H1 (cell line): ENCODE data around the gene ERGIC2. TPM values are rescaled to one million over a fixed set of nuclear protein-coding genes. Genes with fewer than 3 reads are reported as not detected.

Experiments used
- CTCF ChIA-PET: fragments of 300-600 bp; sonication (Branson Sonifier 250); formaldehyde crosslinking; loops from one replicate; lab custom pipeline; 2021; ENCODE audit not compliant: partially characterized antibody; lab: Charles Lee
- POLR2A ChIA-PET: fragments of 300-600 bp; sonication (Branson Sonifier 250); formaldehyde crosslinking; loops from one replicate; lab custom pipeline; 2021; ENCODE audit warnings: inconsistent platforms; ENCODE audit not compliant: partially characterized antibody; lab: Charles Lee
- DNase-seq, 2 experiments: peaks; one replicate each; pipeline versions ENCODE4 v3.0.0 to v3.0.0-alpha.2; 2010 to 2022; ENCODE audit warnings: low spot score in 2 of 2, low read depth in 1 of 2, mixed read lengths in 1 of 2
- FAIRE-seq: peaks from 2 replicates; lab custom pipeline; 2011; peaks lifted over from hg19 to GRCh38; lab: Jason Lieb, UNC
- H2AFZ ChIP-seq: 2 replicates; pipeline ENCODE4 v1.8.1; 2012; ENCODE audit warnings: low read length, inconsistent platforms
- H2AK5ac ChIP-seq: 2 replicates; pipeline ENCODE4 v1.6.1; 2013; ENCODE audit warnings: low read depth, low read length
- H2BK120ac ChIP-seq: replicated peaks from 2 replicates; pipeline ENCODE3; 2013; ENCODE audit warnings: low read depth, low read length, inconsistent platforms
- H2BK12ac ChIP-seq: 2 replicates; pipeline ENCODE4 v1.6.1; 2013; ENCODE audit warnings: low read depth, low read length
- H2BK15ac ChIP-seq: 2 replicates; pipeline ENCODE4 v1.6.1; 2013; ENCODE audit warnings: low read length
- H2BK20ac ChIP-seq: 2 replicates; pipeline ENCODE4 v1.6.1; 2013; ENCODE audit warnings: low read length
- H2BK5ac ChIP-seq: 2 replicates; pipeline ENCODE4 v1.6.1; 2013; ENCODE audit warnings: low read depth, low read length
- H3K14ac ChIP-seq: 2 replicates; pipeline ENCODE4 v1.6.1; 2013; ENCODE audit warnings: inconsistent platforms; ENCODE audit not compliant: insufficient read length
- H3K18ac ChIP-seq: 2 replicates; pipeline ENCODE4 v1.6.1; 2013; ENCODE audit warnings: low read length; ENCODE audit errors: extremely low read depth
- H3K23ac ChIP-seq: 2 replicates; pipeline ENCODE4 v1.6.1; 2013; ENCODE audit warnings: inconsistent platforms; ENCODE audit not compliant: insufficient read length
- H3K23me2 ChIP-seq: 2 replicates; pipeline ENCODE4 v1.6.1; 2013; ENCODE audit warnings: low read depth, low read length
- H3K27ac ChIP-seq: 2 replicates; pipeline ENCODE4 v1.6.1; 2011; ENCODE audit warnings: low read depth, low read length, inconsistent platforms
- H3K27me3 ChIP-seq, 4 experiments: replicated peaks in 1 of 4; 1 replicate in 1 of 4; 2 replicates in 3 of 4; pipeline versions ENCODE4 v1.6.1 to v1.8.1; 2011 to 2013; ENCODE audit warnings: low read length in 3 of 4, mild to moderate bottlenecking in 3 of 4, inconsistent platforms in 2 of 4, mixed read lengths in 2 of 4, moderate library complexity in 1 of 4; ENCODE audit not compliant: control insufficient read depth in 3 of 4, insufficient read depth in 3 of 4; ENCODE audit errors: extremely low read depth in 1 of 4
- H3K36me3 ChIP-seq, 4 experiments: 2 replicates each; pipeline versions ENCODE4 v1.6.1 to v1.8.1; 2011 to 2013; ENCODE audit warnings: mild to moderate bottlenecking in 4 of 4, low read length in 3 of 4, moderate library complexity in 2 of 4, control low read depth in 1 of 4, inconsistent platforms in 1 of 4; ENCODE audit not compliant: insufficient read depth in 4 of 4, control insufficient read depth in 2 of 4
- H3K4ac ChIP-seq: replicated peaks from 2 replicates; pipeline ENCODE3; 2013; ENCODE audit warnings: low read length, low read depth, mixed read lengths, inconsistent platforms; ENCODE audit not compliant: insufficient read length
- H3K4me1 ChIP-seq, 4 experiments: replicated peaks in 1 of 4; 1 replicate in 1 of 4; 2 replicates in 3 of 4; pipeline versions ENCODE4 v1.6.1 to v1.8.1; 2011 to 2013; ENCODE audit warnings: low read length in 3 of 4, inconsistent platforms in 2 of 4, mixed read lengths in 1 of 4; ENCODE audit not compliant: insufficient read depth in 4 of 4, control insufficient read depth in 3 of 4
- H3K4me2 ChIP-seq, 2 experiments: 2 replicates each; pipeline versions ENCODE4 v1.6.1 to v1.8.1; 2011 to 2013; ENCODE audit warnings: low read depth in 2 of 2, low read length in 2 of 2, control low read depth in 1 of 2, inconsistent platforms in 1 of 2, mild to moderate bottlenecking in 1 of 2; ENCODE audit not compliant: insufficient read depth in 1 of 2
- H3K4me3 ChIP-seq, 4 experiments: fragments of 200-600, 300-600 bp in 1 of 4; sonication (generic), shearing (Covaris generic), sonication (Bioruptor Twin) in 1 of 4; 2 replicates each; pipeline versions ENCODE4 v1.5.1 to v1.8.1; 2011 to 2016; ENCODE audit warnings: low read length in 4 of 4, low read depth in 3 of 4, control low read depth in 2 of 4, inconsistent platforms in 2 of 4, mild to moderate bottlenecking in 2 of 4, mixed read lengths in 1 of 4, moderate library complexity in 1 of 4; ENCODE audit not compliant: insufficient read depth in 2 of 4; ENCODE audit errors: extremely low read depth in 1 of 4
- H3K56ac ChIP-seq: replicated peaks from 2 replicates; pipeline ENCODE3; 2013; ENCODE audit warnings: low read depth, mild to moderate bottlenecking, mixed read lengths, low read length, inconsistent platforms; ENCODE audit not compliant: insufficient read length
- H3K79me1 ChIP-seq: 2 replicates; pipeline ENCODE4 v1.6.1; 2013; ENCODE audit warnings: low read depth, low read length, control low read depth
- H3K79me2 ChIP-seq, 2 experiments: 2 replicates each; pipeline versions ENCODE4 v1.6.1 to v1.8.1; 2012 to 2013; ENCODE audit warnings: low read length in 2 of 2, mild to moderate bottlenecking in 2 of 2, inconsistent platforms in 1 of 2; ENCODE audit not compliant: insufficient read depth in 2 of 2, control insufficient read depth in 1 of 2
- H3K9ac ChIP-seq, 4 experiments: replicated peaks in 1 of 4; 1 replicate in 1 of 4; 2 replicates in 3 of 4; pipeline versions ENCODE4 v1.6.1 to v1.8.1; 2011 to 2013; ENCODE audit warnings: low read depth in 3 of 4, low read length in 3 of 4, control low read depth in 2 of 4, mild to moderate bottlenecking in 2 of 4, moderate library complexity in 2 of 4, inconsistent platforms in 1 of 4; ENCODE audit errors: extremely low read depth in 1 of 4
- H3K9me3 ChIP-seq, 2 experiments: 2 replicates each; pipeline versions ENCODE4 v1.6.1 to v1.8.1; 2012 to 2013; ENCODE audit warnings: mild to moderate bottlenecking in 2 of 2, moderate library complexity in 2 of 2, control low read depth in 1 of 2, inconsistent platforms in 1 of 2, low read depth in 1 of 2, low read length in 1 of 2, mixed read lengths in 1 of 2; ENCODE audit not compliant: insufficient read depth in 2 of 2
- H4K20me1 ChIP-seq, 2 experiments: replicated peaks in 1 of 2; 2 replicates each; pipeline versions ENCODE3 to v1.8.1; 2011 to 2013; ENCODE audit warnings: inconsistent platforms in 2 of 2, low read length in 2 of 2, mild to moderate bottlenecking in 1 of 2; ENCODE audit not compliant: insufficient read depth in 2 of 2, control insufficient read depth in 1 of 2
- H4K5ac ChIP-seq: 2 replicates; pipeline ENCODE4 v1.6.1; 2013; ENCODE audit warnings: low read length, low read depth, mixed read lengths, inconsistent platforms; ENCODE audit not compliant: insufficient read length
- H4K8ac ChIP-seq: 2 replicates; pipeline ENCODE4 v1.8.0; 2013; ENCODE audit warnings: mild to moderate bottlenecking, moderate library complexity, low read length, inconsistent platforms; ENCODE audit not compliant: insufficient read depth; ENCODE audit errors: extremely low read depth
- H4K91ac ChIP-seq: replicated peaks from 2 replicates; pipeline ENCODE3; 2013; ENCODE audit warnings: low read length, mixed read lengths, inconsistent platforms; ENCODE audit not compliant: insufficient read length
- CBX5 ChIP-seq: fragments of 300-800, 300-1000 bp; sonication (generic); IDR thresholded peaks from 2 replicates; pipeline ENCODE4 v1.7.1; 2016; ENCODE audit warnings: antibody characterized with exemption, low read length, low read depth
- HDAC2 ChIP-seq, 2 experiments: fragments of 300-600 bp in 1 of 2; sonication (generic) in 1 of 2; IDR thresholded peaks; 2 replicates each; pipeline ENCODE4 v1.6.1; 2011 to 2012; ENCODE audit warnings: low read depth in 2 of 2, low read length in 2 of 2, mild to moderate bottlenecking in 2 of 2, moderate library complexity in 2 of 2, borderline replicate concordance in 1 of 2, inconsistent platforms in 1 of 2
- SAP30 ChIP-seq: fragments of 300-600 bp; sonication (generic); IDR thresholded peaks from 2 replicates; pipeline ENCODE4 v1.7.1; 2012; ENCODE audit warnings: low read length, moderate library complexity, mild to moderate bottlenecking, inconsistent platforms; ENCODE audit not compliant: insufficient read depth, insufficient replicate concordance
- SRF ChIP-seq: IDR thresholded peaks from 2 replicates; pipeline ENCODE4 v1.6.1; 2011; ENCODE audit warnings: mild to moderate bottlenecking, low read depth, low read length, moderate library complexity
- WGBS, 2 experiments: shearing (Covaris generic) in 1 of 2; methylation state at CpG; one replicate each; pipeline versions ENCODE4 v1.1.6 to v1.1.7; 2013 to 2015; ENCODE audit warnings: low lambda C conversion rate in 2 of 2, mixed read lengths in 2 of 2, inconsistent platforms in 1 of 2, low coverage in 1 of 2, missing lambda C conversion rate in 1 of 2; ENCODE audit not compliant: insufficient replicate concordance in 2 of 2, insufficient coverage in 1 of 2, insufficient read length in 1 of 2; ENCODE audit errors: extremely low coverage in 1 of 2, missing lambda C conversion rate in 1 of 2; 5-methylcytosine and 5-hydroxymethylcytosine counted together
- polyA plus RNA-seq, 7 experiments: library from polyadenylated mRNA; depleted of rRNA in 3 of 7; stranded (reverse) in 5 of 7; unstranded in 2 of 7; fragments of >200 nt in 5 of 7; fragments of 200-250 nt in 2 of 7; gene quantifications; 1 replicate in 5 of 7; 2 replicates in 1 of 7; 4 replicates in 1 of 7; pipeline versions ENCODE4 v1.2.1 to v1.2.3, GENCODE V29; 2011 to 2013; ENCODE audit warnings: missing spikeins in 2 of 7, mixed read lengths in 2 of 7
- total RNA-seq: library from RNA; stranded (reverse); fragmentation: NEBNext Ultra II Directional; extraction: Animal tissue kit (Norgen Biotek cat#: 25700); gene quantifications from 2 replicates; pipeline ENCODE4 v1.2.1, GENCODE V29; 2021

ERGIC2 gene
- total and polyA plus RNA-seq, 2 of the 8 experiments (the other 6 are each of a cell fraction or from before 2014, with no cell fraction given), result 16.5 to 61.8 TPM

DNA sequence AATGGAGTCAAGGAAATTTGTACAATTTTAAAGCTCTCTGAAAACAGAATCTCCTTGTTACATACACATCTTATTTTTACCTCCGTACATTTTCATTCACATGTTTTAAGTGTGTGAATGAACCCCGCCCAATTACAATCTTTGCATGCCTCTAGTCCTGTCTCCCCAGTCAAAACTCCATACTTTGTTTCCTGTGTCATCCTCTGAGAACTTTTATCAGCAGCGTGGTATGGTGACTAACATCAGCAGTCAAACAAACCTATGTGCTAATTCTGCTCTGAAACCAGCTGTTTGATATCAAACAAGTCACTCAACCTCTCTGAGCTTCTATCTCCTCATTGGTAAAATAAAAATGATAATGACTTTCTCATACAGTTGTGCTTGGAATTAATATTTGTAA lies 15.8 kb upstream of the ERGIC2 start:
- CTCF ChIA-PET, result no interaction called here
- no peak for DNase-seq

More for the DNA sequence above, 15.8 kb upstream of the ERGIC2 start:
- Histone ChIP-seq H3K27ac (no peak overlapping the region), H2BK12ac (no peak overlapping the region), H3K56ac (no peak overlapping the region), H4K91ac (no peak overlapping the region), H3K9ac (no peak overlapping the region), H2AFZ (no peak overlapping the region), H4K5ac (no peak overlapping the region), H3K79me1 (no peaks in the 10 kb centered on the region), H2AK5ac (no peak overlapping the region)
- no peak for FAIRE-seq
- POLR2A ChIA-PET, result no interaction called here
- 93% methylated on average over 3 of the region's 3 CpGs; no CpG with 5 or more reads in 1 of the 2 experiments for WGBS, 2 experiments
- TF ChIP-seq SAP30 (no peak), SRF (no peak), HDAC2 (IDR thresholded peaks at IDR 0.05; ENCODE audit: borderline replicate concordance in 1 of 2, low read depth in 2 of 2, low read length in 2 of 2) (no peak), CBX5 (no peak)
- TF ChIP-seq, all 59 proteins: peak for 0
- H3K4me1 ChIP-seq, result no peaks in the 10 kb centered on the region
- no peak overlapping the region for H4K8ac ChIP-seq
- H3K36me3 ChIP-seq, result no peaks in the 10 kb centered on the region
- no peak overlapping the region for H3K14ac ChIP-seq
- H3K27me3 ChIP-seq, result peaks cover 0 to 1% (median 0%) of the 10 kb centered on the region in 4 experiments; a peak in 1 of 7 replicates
- H3K4ac ChIP-seq, result no peak overlapping the region
- no peaks in the 10 kb centered on the region for H4K20me1 ChIP-seq
- no peak overlapping the region for H3K23ac ChIP-seq
- no peaks in the 10 kb centered on the region for H3K79me2 ChIP-seq
- H3K9me3 ChIP-seq, result no peaks in the 10 kb centered on the region
- H2BK5ac ChIP-seq, result no peak overlapping the region
- H3K4me2 ChIP-seq, result no peak overlapping the region
- H3K18ac ChIP-seq, result no peak overlapping the region
- H3K23me2 ChIP-seq, result no peaks in the 10 kb centered on the region
- H2BK15ac ChIP-seq, result no peak overlapping the region
- no peak overlapping the region for H3K4me3 ChIP-seq
- H2BK20ac ChIP-seq, result no peak overlapping the region
- no peak overlapping the region for H2BK120ac ChIP-seq
